Stimulated activated CD8-positive, alpha-beta memory T cell treated with anti-CD3 and anti-CD28 coated beads, Interleukin-4, amount 100 ng/mL, for 4 hours (primary cell): ENCODE measurements around the gene NPC1L1.

Experiments used
- DNase-seq, 2 donors: peaks; one replicate each; pipeline ENCODE4 v3.0.0-alpha.2; 2020; ENCODE audit warnings: low read depth in 2 of 2, low spot score in 1 of 2

The NPC1L1 gene

DNA sequence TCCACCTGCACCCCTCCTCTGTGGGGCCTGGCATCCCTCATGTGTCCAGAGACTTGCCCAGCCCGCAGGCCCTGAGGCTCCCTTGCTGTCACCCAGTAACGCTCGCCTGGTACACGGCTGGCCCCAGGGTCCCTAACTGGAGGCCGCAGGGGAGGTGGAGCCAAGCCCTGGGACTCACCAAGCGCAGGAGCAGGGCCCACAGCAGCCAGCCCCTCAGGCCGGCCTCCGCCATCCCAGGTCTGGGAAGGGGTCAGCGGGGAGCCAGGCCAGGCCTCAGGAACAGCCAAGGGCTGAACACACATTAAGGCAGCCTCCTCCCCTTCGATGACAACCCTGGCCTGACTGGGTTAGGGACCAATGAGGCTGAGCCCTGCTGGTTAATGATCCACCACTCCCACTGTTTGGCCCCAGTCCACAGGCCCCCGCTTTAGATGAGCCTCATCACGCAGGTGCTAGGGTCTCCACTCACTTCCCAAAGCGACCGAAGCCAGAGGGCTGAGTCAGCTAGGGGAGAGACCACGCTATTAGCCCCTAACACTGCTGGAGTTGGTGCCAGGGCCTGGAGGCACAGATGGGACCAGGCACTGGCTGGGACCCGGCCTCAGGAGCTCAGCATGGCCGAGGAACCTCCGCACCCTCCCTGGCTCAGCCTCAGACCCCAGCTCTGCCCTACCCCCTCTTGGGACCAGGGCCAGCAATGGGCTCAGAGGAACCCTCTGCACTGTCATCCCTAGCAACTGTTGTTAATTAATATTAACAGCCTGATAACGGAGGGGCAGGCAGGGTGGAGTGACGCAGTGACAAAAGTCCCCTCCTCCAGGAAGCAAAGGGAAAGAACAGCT lies at the start of gene NPC1L1:
Gene NPC1L1 (minus strand): TSS at position 303 of the 842 bp plus-strand sequence. CDS start 71 bp downstream, at position 232.
- DNase-seq = no peak

- DNase-seq = no peak
Observed at GRCh38 chr7:44590910-44591309, 49.8 kb upstream of the NPC1L1 start.

DNA sequence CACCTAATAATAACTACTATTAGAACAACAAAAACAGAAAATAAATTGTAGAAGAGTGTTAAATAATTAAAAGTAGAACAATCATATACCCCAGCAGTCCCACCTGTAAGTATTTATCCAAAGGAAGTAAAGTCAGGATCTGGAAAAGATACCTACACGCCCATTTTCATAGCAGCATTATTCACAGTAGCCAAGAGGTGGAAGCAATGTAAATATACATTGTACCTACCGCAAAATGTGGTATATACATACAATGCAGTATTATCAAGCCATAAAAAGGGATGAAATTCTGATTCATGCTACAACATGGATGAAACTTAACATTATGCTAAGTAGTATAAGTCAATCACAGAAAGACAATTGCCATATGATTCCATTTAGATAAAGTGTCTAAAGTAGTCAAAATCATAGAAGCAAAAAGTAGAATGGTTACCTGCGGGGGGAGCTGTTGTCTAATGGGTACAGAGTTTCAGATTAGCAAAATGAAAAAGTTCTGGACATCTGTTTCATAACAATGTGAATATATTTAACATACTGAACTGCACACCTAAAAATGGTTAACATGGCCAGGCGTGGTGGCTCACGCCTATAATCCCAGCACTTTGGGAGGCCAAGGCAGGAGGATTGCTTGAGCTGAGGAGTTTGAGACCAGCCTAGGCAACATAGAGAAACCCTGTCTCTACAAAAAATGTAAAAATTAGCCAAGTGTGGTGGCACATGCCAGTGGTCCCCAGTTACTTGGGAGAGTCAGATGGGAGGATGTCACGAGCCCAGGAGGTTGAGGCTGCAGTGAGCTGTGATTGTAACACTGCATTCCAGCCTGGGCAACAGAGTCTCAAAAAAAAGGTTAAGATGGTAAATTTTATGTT lies 46.9 kb upstream of the NPC1L1 start:
- DNase-seq = peak in 1 of 2 donors; percentile 35

DNA sequence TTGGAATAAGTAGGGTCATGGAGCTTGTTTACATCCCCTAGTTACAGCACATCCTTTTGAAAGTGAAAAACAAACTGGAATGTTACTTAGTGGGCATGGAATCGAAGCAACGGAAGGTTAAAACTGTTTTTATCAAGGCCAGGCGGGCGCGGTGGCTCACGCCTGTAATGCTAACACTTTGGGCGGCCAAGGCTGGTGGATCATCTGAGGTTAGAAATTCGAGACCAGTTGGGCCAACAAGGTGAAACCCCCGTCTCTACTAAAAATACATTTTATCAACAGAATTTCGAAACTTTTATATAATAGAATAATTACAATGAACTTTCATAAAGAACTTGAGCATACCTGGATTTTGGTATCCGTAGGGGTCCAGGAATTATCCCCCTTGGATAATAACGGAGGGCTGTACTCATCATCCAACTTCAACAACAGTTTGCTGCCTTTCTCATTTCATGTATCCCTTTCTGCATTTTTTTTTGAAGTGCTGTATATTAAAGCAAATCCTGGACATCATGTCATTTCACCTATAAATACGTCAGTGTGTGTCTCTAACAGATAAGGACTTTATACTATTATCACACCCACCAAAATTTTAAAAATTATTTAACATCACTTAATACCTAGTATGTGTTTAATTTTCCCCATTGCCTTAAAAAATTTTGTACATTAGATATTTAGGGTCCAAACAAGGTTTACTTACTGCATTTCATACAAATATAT lies 42.2 kb upstream of the NPC1L1 start:
- DNase-seq = no peak

DNA sequence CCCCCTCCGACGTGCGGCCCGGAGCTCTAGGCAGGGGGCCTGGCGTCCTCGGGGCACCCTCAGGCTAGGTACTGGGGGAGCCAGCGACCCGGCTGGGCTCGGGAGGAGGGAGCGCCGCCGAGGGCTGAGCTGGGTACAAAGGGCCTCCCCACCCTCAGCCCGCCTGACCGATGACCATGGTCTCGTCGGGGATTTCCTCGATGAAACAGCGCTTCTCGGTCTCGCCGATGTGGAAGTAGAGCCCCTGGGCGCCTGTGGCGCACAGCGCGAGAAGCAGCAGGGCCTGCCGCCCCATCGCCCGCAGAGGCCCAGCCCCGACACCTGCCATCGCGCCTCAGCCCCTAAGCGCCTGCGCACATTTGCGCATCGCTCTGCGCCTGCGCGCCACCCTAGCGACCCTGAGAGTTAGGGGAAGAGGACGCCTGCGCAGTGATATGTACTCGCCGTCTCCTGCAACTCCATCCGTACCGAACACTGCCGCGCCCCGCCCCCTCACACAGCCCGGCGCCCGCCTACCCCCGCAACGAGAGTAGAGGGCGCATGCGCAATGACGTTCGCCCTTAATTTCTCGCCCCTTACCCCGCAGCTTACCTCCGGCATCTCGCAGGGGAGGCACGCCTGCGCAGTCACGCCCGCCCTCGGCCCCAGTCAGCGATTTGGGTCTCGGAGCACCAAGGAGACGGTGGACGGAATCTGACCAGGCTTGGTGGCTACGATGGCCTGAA lies 40.9 kb upstream of the NPC1L1 start, which contains the start of gene TMED4:
Gene TMED4 (minus strand): TSS at position 353 of the 725 bp plus-strand sequence. CDS start 25 bp downstream, at position 328.
- DNase-seq = peak; percentile 99 to 100

DNA sequence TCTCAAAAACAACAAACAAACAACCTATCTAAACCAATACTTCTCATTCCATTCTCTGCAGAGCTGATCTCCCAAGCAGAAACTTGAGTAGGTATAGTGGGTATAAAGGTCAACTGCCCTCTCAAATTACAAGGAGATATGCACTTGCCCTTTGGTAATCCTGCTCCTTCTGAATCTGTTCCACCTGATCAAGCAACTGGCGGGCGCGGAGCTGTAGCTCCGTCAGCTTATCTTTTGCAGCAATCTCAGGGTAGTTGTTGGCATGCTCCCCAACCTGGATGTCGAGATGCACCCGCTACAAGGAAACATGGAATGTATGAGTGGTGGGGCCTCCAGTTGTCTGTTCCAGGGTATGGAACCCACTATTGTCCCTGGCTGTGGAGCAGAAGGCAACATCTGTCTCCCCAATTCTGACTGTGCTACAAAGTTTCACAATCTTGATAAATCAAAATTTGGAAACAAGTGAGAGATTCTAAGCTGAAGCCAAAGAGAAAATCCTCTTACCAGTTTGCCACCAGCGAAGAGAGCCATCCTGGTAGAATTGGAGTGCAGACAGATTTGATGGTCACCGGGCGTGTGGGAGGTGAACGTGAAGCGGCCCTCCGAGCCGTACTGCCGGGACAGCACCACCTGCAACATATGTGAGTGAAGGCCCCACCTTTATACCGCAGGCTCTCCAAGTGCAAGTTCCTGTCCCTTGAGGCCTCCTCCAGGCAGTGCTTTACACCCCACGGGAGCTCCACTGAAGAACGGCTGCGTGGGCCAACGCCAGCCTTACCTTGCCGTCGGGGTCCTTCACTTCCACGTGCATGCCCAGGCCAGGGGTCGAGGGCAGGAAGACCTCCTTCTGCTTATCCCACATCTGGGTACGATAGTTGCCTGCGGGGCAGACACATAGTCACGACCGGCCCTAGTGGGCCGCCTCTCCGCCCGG lies 40.1 kb upstream of the NPC1L1 start:
- no peak for DNase-seq

DNA sequence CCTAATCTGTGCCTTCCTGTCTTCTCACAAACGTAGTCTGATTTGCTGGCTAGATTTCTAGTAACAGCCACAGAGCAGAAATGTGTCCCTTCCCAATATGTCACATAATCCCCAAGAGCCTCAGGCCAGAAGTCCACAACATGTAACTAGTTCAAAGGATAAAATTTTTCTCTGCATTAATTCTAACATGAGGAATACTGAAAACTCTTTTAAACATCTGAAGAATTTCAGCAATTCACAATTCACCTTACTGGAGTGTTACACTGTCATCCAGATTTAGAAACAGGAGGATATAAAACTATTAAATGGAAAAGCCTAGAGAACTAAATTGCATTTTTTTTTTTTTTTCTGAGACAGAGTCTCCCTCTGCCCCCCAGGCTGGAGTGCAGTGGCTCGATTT lies 35.1 kb upstream of the NPC1L1 start:
- no peak for DNase-seq

DNA sequence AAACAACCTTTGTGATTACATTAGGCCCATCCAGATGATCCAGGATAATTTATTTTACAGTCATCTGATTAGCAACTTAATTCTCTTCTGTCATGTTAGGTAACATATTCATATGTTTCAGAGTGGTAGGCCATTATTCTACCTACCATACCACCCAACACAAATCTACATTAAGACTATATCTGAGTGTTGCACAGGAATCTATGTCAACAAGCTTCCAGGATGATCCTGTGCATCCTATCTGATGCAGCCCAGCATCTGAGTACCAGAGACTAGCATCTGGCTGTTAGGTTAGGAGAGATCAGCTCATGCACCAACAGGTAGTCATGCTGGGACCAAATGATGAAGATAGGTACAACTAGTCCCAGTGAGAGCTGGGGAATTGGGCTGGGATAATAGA lies 33.9 kb upstream of the NPC1L1 start:
- DNase-seq = no peak

DNA sequence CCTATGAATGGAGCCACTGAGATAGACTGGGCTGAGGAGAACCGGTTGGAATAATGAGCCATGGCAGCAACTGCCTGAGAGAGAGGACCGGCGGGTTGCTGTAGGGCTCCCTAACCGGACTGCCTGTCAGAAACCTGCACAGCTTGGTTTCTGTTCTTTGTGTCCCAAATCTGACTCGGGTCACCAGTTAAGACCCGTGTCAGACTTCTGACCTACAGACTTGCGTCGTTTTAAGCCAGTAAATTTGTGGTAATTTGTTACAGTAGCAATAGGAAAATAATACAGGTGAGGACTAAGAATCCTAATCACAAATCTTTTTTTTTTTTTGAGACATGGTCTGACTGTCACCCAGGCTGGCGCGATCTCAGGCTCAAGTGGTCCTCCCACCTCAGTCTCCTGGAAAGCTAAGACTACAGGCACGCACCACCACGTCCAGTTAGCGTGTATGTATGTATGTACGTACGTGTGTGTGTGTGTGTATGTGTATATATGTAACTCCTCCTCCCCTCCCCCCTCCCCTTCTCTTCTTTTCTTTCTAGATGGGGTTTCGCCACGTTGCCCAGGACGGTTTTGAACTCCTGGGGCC lies 33.2 kb upstream of the NPC1L1 start:
- DNase-seq = no peak

DNA sequence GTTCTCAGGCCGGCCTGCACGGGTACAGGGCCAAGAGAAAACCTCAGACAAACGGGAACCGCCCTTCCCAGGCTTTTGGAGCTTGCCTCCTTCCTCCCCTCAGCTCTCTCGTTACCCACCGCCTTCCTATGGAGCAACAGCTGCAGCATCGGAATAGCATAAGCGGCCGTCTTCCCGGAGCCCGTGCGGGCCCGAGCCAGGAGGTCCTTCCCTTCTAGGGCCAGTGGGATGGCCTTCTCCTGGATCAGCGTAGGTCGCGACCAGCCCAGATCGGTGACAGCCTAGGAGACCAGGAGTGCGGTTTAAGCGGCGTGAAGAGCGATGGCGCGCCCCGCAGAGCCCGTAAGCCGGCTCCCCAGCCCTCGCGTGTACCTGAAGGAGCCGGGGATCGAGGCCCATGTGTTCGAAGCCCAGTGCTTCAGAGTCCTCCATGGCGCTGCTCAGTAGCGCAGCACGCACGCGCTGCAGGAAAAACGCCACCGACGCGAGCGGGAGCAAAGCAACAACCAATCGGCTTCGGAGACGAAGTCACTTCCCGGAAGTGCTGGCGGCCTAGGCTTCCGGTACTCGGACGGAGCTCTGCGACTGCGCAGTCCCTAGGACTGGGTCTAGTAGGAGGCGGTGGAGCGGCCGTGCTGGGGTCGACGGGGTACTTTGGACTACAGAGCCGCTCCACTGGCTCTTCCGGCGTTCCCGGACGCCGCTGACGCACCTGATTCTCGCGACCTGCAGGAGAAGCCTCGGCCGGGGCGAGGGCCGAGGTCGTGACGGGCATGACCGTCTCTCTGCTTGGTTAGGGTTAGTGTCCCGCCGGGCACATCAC lies 32.5 kb upstream of the NPC1L1 start, which contains the start of gene DDX56:
Gene DDX56 (minus strand): TSS at position 445 of the 823 bp plus-strand sequence. CDS start 13 bp downstream, at position 432.
- DNase-seq = peak; percentile 84 to 86

- no peak for DNase-seq
Observed at GRCh38 chr7:44572771-44573170, 31.6 kb upstream of the NPC1L1 start.

DNA sequence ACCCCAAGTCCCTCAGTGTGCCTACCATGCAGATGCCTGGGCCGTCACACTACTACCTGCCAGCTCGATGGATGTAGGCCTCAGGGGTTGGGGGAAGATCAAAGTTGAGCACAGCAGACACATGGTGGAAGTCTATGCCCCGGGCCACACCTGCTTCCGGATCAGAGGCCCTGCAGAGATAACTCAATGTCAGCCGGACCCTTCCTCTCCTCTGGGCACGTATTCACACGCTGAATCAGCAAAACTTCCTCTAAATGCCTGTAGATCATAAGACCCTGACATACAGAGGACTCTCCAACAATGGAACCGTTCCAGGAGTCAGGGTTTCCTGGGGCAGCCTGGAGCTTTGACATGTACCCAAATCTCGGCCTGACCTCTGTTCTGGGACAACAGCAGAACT lies 28.8 kb upstream of the NPC1L1 start:
- no peak for DNase-seq

DNA sequence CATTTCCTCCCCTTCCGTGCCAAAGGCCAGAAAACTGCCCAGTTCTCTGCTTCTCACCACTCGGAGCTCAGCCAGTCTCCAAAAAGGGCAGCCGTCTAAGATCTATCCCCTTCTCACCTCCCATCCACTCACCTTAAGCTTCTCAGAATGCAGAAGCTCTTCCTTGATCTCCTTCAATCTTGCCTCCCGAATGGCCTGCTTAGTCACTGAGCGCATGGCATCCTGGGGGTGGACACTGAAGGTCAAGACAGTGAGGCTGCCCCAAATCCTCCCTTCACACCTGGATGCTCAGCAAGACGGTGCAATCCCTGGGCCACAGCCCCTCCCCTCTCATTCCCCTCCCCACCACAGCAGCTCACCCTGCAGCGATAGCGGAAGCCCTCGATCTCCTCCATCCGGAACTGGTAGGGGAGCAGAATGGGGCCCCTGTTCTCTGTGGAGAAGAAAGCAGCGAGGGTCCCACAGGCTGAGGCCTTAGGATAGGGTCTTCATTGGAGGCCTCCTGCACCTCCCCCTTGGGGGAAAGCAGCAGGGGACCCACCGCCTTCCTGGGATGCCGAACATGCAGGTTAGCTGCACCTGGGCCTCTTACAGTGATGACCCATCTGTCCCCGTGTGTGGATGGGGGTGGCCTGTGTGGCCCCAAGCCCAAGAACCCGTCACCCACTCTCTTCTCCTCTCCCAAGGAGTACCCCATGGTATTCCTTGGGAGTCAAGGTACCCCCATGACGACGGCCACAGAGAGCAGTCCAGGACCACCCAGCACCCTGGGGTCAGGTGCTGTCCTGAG lies 27.8 kb upstream of the NPC1L1 start:
- DNase-seq = no peak

DNA sequence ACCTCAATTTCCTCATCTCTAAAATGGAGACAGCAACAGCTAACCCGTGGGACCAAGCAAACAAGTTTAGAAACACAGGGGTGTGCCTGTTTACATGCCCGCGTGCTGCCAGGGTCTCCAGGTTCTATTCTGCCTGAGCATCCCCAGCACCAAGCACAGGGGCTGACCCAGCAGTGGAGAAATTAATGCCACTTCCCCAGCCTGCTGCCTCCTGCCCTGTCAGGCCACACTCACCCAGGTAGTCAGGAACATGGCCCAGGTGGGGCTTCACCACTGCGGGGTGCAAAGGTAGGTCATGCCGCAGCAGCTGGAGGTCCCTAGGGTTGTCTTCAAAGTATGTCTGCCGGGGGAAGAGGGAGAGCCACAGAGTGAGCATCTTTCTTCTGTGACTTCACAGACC lies 26.8 kb upstream of the NPC1L1 start:
- no peak for DNase-seq

DNA sequence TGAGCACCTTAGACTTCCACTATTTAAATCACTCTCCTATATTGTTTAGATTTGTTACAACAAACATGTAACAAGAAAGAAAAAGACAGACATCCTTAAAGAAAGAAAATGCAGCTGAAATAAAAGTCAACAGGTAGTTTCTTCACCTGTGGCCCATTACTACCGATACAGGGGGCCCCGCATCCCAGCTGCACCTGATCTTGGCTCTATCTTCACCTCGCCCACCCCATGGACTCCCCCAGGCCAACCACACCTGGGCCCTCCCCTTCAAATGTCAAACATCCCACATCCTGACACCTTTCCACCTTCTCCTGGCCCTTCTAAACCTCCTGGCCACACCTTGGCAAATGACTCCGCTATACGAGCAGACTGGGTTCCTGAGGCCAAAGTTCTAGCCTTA lies 25.6 kb upstream of the NPC1L1 start:
- no peak for DNase-seq

DNA sequence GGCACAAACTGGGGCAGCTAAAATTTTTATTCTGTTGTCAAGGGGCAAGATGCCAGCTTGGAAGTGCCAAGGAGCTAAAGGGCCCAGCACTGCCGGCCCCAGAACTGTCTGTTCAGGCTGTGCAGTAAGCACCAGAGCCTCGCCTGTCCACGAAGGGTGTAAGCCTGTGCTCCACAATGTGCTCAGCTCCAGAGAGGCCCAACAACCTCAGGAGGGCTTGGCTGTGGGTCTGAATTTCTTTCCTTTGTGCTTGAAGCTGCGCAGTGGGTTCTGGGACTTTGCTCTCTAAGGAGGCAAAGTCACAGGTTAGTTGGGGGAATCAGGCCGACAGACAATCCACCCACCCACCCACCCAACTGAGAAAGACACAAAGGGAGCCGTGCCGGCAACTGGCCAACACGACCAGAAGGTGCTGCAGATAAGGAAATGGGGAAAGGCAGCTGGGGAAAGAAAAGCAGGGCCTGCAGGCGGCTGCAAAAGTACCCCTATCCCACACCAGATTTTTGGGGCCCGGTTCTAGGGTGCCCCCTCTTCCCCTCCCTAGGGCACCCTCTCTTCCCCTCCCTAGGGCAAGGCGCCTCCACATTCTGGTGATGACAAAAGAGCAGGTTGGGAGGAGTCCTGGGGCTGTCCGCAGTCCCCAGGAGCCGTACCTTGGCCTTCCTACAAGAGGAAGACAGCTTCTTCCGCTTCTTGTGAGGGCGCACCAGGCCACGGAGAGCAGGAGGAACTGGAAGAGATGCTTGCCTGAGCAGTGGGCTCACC lies 24.8 kb upstream of the NPC1L1 start:
- DNase-seq = no peak
